ENCODE measurements around the gene CA11.

GRCh38 chr19:48659768-48660167 is 13.8 kb upstream of the CA11 start:
- no peak for TF ChIP-seq POLR2A (IDR thresholded peaks at IDR 0.05; ENCODE audit: low read depth, low read length)
- TF ChIP-seq TAF1 (IDR thresholded peaks at IDR 0.05; ENCODE audit: borderline replicate concordance, low read depth, low read length) = no peak
- TF ChIP-seq POLR2AphosphoS5 (IDR thresholded peaks at IDR 0.05; ENCODE audit: low read depth, low read length) = no peak

Data from GM12892 (cell line).